Upper lobe of right lung (tissue), 1 donor: ENCODE data around the gene SRSF9. TPM values are rescaled to one million over a fixed set of nuclear protein-coding genes. Genes with fewer than 3 reads are reported as not detected.

ENCODE experiments used
- ATAC-seq: fragments of 200-7000 bp; cut with Tn5 transposase; one replicate; pipeline ENCODE4 v1.9.1; 2020; ENCODE audit warnings: mild to moderate bottlenecking, moderate library complexity
- DNase-seq: peaks from one replicate; pipeline ENCODE4 v3.0.0-alpha.2; 2020
- H3K27ac ChIP-seq: fragments of 200-600 bp; one replicate; pipeline ENCODE4 v1.8.0; 2022
- H3K27me3 ChIP-seq: fragments of 200-600 bp; one replicate; pipeline ENCODE4 v1.8.0; 2022; ENCODE audit warnings: mild to moderate bottlenecking
- H3K36me3 ChIP-seq: fragments of 200-600 bp; one replicate; pipeline ENCODE4 v1.8.0; 2022
- H3K4me1 ChIP-seq: fragments of 200-600 bp; one replicate; pipeline ENCODE4 v1.8.0; 2022
- H3K4me3 ChIP-seq: fragments of 200-600 bp; one replicate; pipeline ENCODE4 v1.8.0; 2022; ENCODE audit warnings: mild to moderate bottlenecking
- H3K9me3 ChIP-seq: fragments of 200-600 bp; one replicate; pipeline ENCODE4 v1.8.0; 2022
- intact Hi-C: fragments of 100-400 bp; cut with DNase I; formaldehyde crosslinking; loops from one replicate; pipeline ENCODE4 v1.11.0; 2022
- total RNA-seq: library from RNA; stranded (reverse); fragmentation: NEBNext Ultra II Directional; extraction: Animal tissue kit (Norgen Biotek cat#: 25700); gene quantifications from one replicate; pipeline ENCODE4 v1.2.1, GENCODE V29; 2021
- TF ChIP-seq, protein P1 (sequence below): fragments of 200-600 bp; IDR thresholded peaks from one replicate; pipeline ENCODE4 v1.8.0; 2022; ENCODE audit warnings: antibody characterized with exemption
- donor health status: DM: no; HTN: yes; CAD: no; lungs with severe emphysema.

Gene SRSF9
- total RNA-seq, 1 donor from 2014 or later = 116 TPM

DNA sequence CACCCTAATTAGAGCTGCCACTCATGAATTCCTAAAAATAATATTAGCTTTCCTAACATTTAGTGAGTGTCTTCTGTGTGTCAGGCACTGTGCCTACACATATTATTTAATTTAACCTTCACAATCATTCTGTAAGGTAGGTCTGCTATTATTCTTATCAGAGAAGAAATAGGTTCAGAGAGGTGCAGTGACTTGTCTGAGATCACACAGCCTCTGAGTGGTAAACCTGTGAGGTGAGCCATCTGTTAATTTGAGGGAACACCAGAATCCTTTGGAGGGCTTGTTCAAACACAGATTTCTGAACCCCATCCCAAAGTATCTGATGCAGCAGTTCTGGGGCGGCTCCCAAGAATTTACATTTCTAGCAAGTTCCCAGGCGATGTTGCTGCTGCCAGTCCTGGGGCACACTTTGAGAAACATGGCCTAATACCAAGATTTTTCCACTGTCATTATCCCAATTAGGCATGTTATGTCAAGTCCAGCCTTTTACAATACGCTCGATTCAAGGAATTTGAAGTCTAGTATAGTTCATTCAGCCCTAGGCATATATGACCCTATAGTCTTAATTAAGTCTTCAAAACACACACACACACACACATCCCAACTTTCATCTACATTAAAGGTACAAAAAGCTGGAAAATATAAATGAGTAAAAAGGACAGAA is 51.5 kb downstream of the SRSF9 start:
- DNase-seq = no peak
- TF ChIP-seq, protein P1, sequence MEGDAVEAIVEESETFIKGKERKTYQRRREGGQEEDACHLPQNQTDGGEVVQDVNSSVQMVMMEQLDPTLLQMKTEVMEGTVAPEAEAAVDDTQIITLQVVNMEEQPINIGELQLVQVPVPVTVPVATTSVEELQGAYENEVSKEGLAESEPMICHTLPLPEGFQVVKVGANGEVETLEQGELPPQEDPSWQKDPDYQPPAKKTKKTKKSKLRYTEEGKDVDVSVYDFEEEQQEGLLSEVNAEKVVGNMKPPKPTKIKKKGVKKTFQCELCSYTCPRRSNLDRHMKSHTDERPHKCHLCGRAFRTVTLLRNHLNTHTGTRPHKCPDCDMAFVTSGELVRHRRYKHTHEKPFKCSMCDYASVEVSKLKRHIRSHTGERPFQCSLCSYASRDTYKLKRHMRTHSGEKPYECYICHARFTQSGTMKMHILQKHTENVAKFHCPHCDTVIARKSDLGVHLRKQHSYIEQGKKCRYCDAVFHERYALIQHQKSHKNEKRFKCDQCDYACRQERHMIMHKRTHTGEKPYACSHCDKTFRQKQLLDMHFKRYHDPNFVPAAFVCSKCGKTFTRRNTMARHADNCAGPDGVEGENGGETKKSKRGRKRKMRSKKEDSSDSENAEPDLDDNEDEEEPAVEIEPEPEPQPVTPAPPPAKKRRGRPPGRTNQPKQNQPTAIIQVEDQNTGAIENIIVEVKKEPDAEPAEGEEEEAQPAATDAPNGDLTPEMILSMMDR = no peak
- intact Hi-C loops = no loop called here
- no peaks in the 10 kb centered on the region for H3K36me3 ChIP-seq
- H3K4me1 ChIP-seq = no peaks in the 10 kb centered on the region
- ATAC-seq = no peak
- no peak overlapping the region for H3K4me3 ChIP-seq
- no peaks in the 10 kb centered on the region for H3K27me3 ChIP-seq
- no peaks in the 10 kb centered on the region for H3K9me3 ChIP-seq
- no peak overlapping the region for H3K27ac ChIP-seq

DNA sequence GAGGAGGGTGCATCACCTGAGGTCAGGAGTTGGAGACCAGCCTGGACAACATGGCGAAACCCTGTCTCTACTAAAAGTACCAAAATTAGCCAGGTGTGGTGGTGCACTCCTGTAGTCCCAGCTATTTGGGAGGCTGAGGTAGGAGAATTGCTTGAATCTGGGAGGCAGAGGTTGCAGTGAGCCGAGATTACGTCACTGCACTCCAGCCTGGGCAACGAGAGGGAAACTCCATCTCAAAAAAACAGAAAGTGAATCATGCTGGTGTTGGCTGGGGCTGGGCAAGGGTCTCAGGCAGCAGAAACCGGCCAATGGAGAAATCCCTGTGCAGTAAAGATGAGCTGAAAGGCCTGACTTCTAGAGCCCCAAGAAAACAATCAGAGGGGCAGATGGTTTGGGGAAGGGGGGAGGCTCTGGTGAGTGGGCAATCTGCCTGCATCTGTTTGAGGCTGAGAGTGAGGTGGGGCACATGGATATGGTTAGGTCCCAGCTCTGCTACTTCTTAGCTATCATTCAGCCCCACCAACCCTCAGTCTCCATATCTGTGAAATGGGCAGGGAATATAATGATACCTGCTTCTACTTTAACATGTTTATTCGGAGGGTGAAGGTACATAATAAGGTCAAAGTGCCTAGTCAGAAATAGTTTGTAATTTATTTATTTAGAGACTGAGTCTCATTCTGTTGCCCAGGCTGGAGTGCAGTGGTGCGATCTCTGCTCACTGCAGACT is 52.9 kb downstream of the SRSF9 start:
- Histone ChIP-seq H3K9me3 (no peaks in the 10 kb centered on the region), H3K27ac (no peak overlapping the region), H3K36me3 (no peaks in the 10 kb centered on the region), H3K27me3 (no peaks in the 10 kb centered on the region), H3K4me3 (no peak overlapping the region), H3K4me1 (no peaks in the 10 kb centered on the region)
- intact Hi-C loops = no loop called here
- TF ChIP-seq, protein P1 = no peak
- DNase-seq = no peak
- no peak for ATAC-seq

DNA sequence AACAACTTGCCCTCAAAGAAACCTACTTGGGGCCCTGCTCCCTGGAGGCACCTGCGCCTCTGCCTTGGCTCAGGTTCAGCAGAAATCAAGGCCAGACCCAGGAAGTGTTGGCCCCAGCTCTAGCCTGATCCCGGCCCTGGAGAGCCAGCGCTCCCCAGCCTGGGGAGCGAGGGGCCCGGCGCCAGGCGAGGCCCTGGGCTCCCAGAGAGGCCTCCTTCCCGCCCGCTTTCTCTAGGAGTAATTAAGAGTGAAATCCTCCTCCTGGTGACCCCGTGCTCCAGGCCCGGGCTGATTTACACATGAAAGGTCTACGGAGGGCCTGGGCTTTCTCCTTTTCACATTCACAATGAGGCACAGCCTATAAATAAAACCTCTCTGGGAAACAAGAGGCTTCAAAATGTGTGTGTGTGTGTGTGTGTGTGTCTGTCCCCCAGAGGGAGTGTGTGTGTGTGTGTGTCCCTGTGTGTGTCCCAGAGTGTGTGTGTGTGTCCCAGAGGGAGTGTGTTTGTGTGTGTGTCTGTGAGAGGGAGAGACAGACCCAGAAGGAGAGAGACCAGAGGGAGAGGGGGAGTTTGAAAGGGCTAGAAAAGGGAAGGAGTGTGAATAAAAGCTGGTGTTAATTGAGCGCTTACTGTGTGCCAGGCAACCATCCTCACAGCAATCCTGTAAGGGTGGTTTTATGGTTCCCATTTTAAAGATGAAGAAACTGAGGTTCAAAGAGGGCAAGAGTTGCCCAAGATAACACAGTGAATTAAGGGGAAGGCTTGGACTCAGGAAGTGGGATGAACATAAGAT is 55.5 kb downstream of the SRSF9 start:
- intact Hi-C loops = no loop called here
- no peaks in the 10 kb centered on the region for H3K36me3 ChIP-seq
- H3K4me1 ChIP-seq = no peaks in the 10 kb centered on the region
- TF ChIP-seq, protein P1 = no peak
- no peaks in the 10 kb centered on the region for H3K27me3 ChIP-seq
- no peak overlapping the region for H3K27ac ChIP-seq
- DNase-seq (no peak), ATAC-seq (peak; percentile 59)
- H3K4me3 ChIP-seq = no peak overlapping the region
- no peaks in the 10 kb centered on the region for H3K9me3 ChIP-seq

DNA sequence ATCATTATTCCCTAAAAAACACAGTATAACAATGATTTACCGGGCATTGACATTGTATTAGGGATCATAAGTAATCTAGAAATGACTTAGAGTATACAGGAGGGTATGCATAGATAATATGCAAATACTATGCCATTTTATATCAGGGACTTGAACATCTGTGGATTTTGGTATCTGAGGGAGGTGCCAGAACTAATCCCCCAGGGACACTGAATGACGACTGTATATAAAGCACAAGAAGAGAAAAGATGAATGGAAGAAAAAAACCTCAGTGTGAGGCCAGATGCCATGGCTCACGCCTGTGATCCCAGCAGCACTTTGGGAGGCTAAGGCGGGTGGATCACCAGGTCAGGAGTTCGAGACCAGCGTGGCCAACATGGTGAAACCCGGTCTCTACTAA is 57.1 kb downstream of the SRSF9 start:
- TF ChIP-seq, protein P1 = no peak
- Histone ChIP-seq H3K36me3 (no peaks in the 10 kb centered on the region), H3K27ac (no peak overlapping the region), H3K9me3 (no peaks in the 10 kb centered on the region), H3K4me3 (no peak overlapping the region), H3K27me3 (no peaks in the 10 kb centered on the region), H3K4me1 (no peaks in the 10 kb centered on the region)
- DNase-seq = no peak
- ATAC-seq = no peak
- intact Hi-C loops = no loop called here

Other genes with a start within 250 kb of the SRSF9 start
- 105 TPM for gene PXN, start 204.0 kb downstream of the SRSF9 start, total RNA-seq
- gene RNU4-2, start 177.8 kb downstream of the SRSF9 start, total RNA-seq = 14,226 TPM
- gene RNU4-1, start 176.5 kb downstream of the SRSF9 start, total RNA-seq = 2,477 TPM
- 2.4 TPM for gene SIRT4, start 167.4 kb downstream of the SRSF9 start, total RNA-seq
- gene PLA2G1B, start 142.0 kb downstream of the SRSF9 start, total RNA-seq = 62.2 TPM
- gene MSI1, start 100.6 kb downstream of the SRSF9 start, total RNA-seq = 0.46 TPM
- 258 TPM for gene COX6A1, start 31.6 kb downstream of the SRSF9 start, total RNA-seq
- 21.1 TPM for gene TRIAP1, start 23.4 kb downstream of the SRSF9 start, total RNA-seq
- 29.3 TPM for gene GATC, start 23.3 kb downstream of the SRSF9 start, total RNA-seq
- 242 TPM for gene DYNLL1, start 26.4 kb upstream of the SRSF9 start, total RNA-seq
- 19.6 TPM for gene COQ5, start 59.4 kb upstream of the SRSF9 start, total RNA-seq
- 190 TPM for gene RNF10, start 64.6 kb upstream of the SRSF9 start, total RNA-seq
- 41.1 TPM for gene POP5, start 111.7 kb upstream of the SRSF9 start, total RNA-seq
- 0.23 TPM for gene CABP1, start 170.9 kb upstream of the SRSF9 start, total RNA-seq
- gene MLEC, start 217.4 kb upstream of the SRSF9 start, total RNA-seq = 115 TPM
- 23.0 TPM for gene UNC119B, start 240.7 kb upstream of the SRSF9 start, total RNA-seq